Kidney epithelial cell (primary cell): ENCODE data around the gene HMX2. TPM values are rescaled to one million over a fixed set of nuclear protein-coding genes. Genes with fewer than 3 reads are reported as not detected.

Experiments
- DNase-seq: peaks from one replicate; pipeline ENCODE4 v3.0.0-alpha.2; 2010; ENCODE audit warnings: low read depth
- H3K27me3 ChIP-seq: 2 replicates; pipeline ENCODE4 v1.6.0; 2011; ENCODE audit warnings: low read length; ENCODE audit not compliant: control insufficient read depth, insufficient read depth
- H3K36me3 ChIP-seq: 2 replicates; pipeline ENCODE4 v1.5.1; 2011; ENCODE audit warnings: low read length; ENCODE audit not compliant: control insufficient read depth, insufficient read depth
- H3K4me3 ChIP-seq: 2 replicates; pipeline ENCODE4 v1.5.1; 2011; ENCODE audit warnings: low read depth, mild to moderate bottlenecking, control low read depth, low read length
- total RNA-seq: library from RNA; depleted of rRNA; stranded (reverse); fragments of >200 nt; gene quantifications from 2 replicates; pipeline ENCODE4 v1.2.3, GENCODE V29; 2015
- TF ChIP-seq, protein P1 (sequence below): IDR thresholded peaks from 2 replicates; pipeline ENCODE4 v1.5.1; 2011; ENCODE audit warnings: mild to moderate bottlenecking, moderate library complexity, low read length, control low read depth, inconsistent platforms; ENCODE audit not compliant: insufficient read depth, poor library complexity, severe bottlenecking

Gene HMX2
- total RNA-seq, 1 donor from 2014 or later: not detected

DNA sequence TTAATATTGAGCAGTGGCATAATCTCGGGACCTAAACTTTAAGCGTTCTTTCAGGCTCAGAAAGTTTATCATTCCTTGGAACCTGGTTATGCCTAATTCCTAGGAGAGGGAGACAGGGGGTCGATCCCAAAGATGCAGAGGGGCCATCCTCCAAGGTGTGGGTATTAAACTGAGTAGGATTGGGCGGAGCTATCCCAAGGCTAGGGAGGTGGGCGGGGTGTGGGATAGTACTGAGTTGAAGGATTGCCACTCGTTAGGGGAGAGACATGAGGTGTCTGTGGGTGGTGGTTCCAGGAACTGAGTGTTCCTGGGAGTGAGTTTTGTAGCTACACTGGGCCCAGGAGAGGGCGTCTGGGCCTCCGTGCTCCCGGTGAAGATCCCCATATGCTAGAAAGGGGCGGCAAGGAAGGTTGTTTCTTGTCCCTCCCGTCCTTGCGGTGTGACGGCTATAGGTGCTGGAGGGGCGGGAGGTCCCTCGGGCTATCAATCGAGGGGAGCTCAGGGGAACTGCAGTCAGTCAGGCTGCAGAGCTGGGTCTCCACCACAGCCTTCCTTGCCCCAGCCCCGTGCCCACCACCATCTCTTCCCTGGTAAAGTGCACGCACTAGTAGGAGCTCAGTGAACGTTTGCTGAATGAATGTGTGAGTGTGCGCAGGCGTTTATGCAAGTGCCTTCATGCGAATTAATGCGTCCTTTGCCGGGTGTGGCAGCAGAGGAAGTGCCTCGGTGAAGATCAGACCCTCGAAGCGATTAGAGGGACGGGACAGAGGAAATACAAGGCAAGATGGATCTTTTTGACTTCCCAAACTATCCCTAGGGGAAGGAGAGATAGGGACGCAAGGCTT lies 3.0 kb upstream of the HMX2 start:
- DNase-seq: no peak
- Histone ChIP-seq H3K4me3 (no peak overlapping the region), H3K36me3 (no peaks in the 10 kb centered on the region), H3K27me3 (peaks cover 99% of the 10 kb centered on the region)
- TF ChIP-seq, protein P1, sequence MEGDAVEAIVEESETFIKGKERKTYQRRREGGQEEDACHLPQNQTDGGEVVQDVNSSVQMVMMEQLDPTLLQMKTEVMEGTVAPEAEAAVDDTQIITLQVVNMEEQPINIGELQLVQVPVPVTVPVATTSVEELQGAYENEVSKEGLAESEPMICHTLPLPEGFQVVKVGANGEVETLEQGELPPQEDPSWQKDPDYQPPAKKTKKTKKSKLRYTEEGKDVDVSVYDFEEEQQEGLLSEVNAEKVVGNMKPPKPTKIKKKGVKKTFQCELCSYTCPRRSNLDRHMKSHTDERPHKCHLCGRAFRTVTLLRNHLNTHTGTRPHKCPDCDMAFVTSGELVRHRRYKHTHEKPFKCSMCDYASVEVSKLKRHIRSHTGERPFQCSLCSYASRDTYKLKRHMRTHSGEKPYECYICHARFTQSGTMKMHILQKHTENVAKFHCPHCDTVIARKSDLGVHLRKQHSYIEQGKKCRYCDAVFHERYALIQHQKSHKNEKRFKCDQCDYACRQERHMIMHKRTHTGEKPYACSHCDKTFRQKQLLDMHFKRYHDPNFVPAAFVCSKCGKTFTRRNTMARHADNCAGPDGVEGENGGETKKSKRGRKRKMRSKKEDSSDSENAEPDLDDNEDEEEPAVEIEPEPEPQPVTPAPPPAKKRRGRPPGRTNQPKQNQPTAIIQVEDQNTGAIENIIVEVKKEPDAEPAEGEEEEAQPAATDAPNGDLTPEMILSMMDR: peak; percentile 14

- Histone ChIP-seq H3K36me3 (no peaks in the 10 kb centered on the region), H3K27me3 (peaks cover 98% of the 10 kb centered on the region), H3K4me3 (no peak overlapping the region)
- TF ChIP-seq, protein P1: no peak
- DNase-seq: no peak
Observed at GRCh38 chr10:123145542-123146012, 2.4 kb upstream of the HMX2 start.

DNA sequence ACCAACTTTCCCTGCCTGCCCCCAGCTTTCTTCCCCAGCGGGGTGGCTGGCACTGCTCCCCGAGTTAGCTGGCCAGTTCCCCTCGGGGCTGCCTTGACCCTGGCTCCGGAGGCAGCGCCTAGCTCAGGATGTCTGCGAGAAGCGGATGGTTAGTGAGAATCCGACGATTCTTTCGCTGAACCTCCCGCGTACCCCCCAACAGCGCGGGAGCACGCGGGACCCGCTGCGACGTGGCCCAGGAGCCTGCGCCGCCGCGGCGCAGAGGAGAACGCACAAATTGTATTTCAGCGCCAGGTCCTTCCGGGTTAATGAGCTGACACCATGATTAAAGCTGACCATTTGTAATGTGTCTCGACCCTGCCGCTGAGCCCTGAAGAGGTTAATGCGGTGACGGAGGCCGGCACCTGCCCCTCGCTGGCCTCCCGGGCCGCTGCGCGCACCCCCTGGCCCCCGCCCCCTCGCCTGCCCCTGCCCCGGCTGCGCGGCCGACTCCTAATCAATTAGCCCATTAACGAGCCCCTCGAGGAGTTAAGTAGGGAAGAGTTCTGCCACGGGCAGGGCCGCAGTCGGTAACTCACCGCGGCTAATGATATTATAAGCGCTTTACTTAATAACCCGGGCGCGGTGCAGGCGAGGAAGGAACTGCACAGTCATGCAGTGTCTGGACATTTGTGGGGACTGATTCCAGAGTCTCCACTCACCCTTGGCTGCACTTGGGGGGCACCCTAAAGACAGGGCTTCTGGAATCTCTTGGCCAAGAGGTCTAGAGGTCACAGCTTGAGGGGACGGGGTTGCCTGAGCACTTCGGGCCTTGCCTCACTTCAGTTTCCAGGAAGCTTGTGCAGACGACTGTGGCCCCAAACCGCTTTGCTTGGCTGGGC lies 1.7 kb upstream of the HMX2 start:
- TF ChIP-seq, protein P1: no peak
- H3K36me3 ChIP-seq: no peaks in the 10 kb centered on the region
- H3K4me3 ChIP-seq: no peak overlapping the region
- peaks cover 98% of the 10 kb centered on the region for H3K27me3 ChIP-seq
- no peak for DNase-seq

GRCh38 chr10:123146894-123147634 lies 872 bp upstream of the HMX2 start:
- Histone ChIP-seq H3K4me3 (no peak overlapping the region), H3K27me3 (peaks cover 97% of the 10 kb centered on the region), H3K36me3 (no peaks in the 10 kb centered on the region)
- no peak for DNase-seq
- TF ChIP-seq, protein P1: no peak

DNA sequence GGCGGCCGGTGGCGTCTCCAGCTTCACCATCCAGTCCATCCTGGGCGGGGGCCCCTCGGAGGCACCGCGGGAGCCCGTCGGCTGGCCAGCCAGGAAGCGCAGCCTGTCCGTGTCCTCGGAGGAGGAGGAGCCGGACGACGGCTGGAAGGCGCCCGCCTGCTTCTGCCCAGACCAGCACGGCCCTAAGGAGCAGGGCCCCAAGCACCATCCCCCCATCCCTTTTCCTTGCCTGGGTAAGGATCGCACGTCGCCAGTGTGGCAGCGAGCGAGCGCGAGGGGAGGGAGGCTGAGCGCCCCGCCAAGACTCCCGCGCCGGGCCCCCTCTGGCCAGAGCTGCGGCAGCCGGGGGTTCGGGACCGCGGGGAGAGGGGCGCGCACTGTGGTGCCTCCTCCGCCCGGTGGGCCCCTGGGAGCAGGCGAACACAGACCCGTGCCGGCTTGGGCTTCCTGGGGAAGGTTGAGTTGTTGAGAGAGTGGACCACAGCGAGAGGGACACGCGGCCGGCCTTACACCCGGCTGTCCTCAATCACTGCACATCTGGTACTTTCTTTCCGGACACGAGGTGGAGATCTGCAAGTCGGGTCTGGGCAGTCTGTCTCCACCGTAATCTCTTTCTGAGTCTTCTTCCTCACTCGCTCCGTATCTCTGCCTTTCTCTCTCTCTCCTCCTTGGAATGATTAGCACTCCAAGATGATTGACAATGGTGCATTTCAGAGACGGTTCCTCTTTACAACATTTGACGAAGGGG lies 652 bp downstream of the HMX2 start:
- Histone ChIP-seq H3K4me3 (no peak overlapping the region), H3K36me3 (no peaks in the 10 kb centered on the region), H3K27me3 (peaks cover 89% of the 10 kb centered on the region)
- DNase-seq: no peak
- TF ChIP-seq, protein P1: no peak
